WERI-Rb-1 (cell line): ENCODE data around the gene MAP1LC3B2.
"Not testable (repeated sequence)": the region's sequence is repeated elsewhere in the genome, so short reads cannot be mapped to it uniquely, and the experiment has no call there.

Experiments used
- DNase-seq: peaks from one replicate; pipeline ENCODE4 v3.0.0-alpha.2; 2020
- H3K27ac ChIP-seq: fragments of 250-450 bp; sonication (Bioruptor Pico); 2 replicates; pipeline ENCODE4 v1.5.1; 2020; ENCODE audit warnings: mild to moderate bottlenecking, moderate library complexity
- H3K27me3 ChIP-seq: fragments of 250-450 bp; sonication (Bioruptor Pico); 2 replicates; pipeline ENCODE4 v1.5.1; 2021; ENCODE audit warnings: mild to moderate bottlenecking, low read depth, moderate library complexity; ENCODE audit not compliant: insufficient read depth, severe bottlenecking
- H3K36me3 ChIP-seq: fragments of 250-450 bp; sonication (Bioruptor Pico); 2 replicates; pipeline ENCODE4 v1.5.1; 2020; ENCODE audit warnings: mild to moderate bottlenecking, moderate library complexity
- H3K4me3 ChIP-seq: 2 replicates; pipeline ENCODE4 v1.5.1; 2011; ENCODE audit warnings: low read depth, mild to moderate bottlenecking, control low read depth, low read length
- H3K9me3 ChIP-seq: fragments of 250-450 bp; sonication (Bioruptor Pico); 2 replicates; pipeline ENCODE4 v1.5.1; 2021; ENCODE audit warnings: mild to moderate bottlenecking, moderate library complexity; ENCODE audit not compliant: severe bottlenecking
- TF ChIP-seq, protein P1 (sequence below): IDR thresholded peaks from 2 replicates; pipeline ENCODE4 v1.5.1; 2011; ENCODE audit warnings: low read depth, mild to moderate bottlenecking, control low read depth, inconsistent platforms, low read length

Gene MAP1LC3B2

DNA sequence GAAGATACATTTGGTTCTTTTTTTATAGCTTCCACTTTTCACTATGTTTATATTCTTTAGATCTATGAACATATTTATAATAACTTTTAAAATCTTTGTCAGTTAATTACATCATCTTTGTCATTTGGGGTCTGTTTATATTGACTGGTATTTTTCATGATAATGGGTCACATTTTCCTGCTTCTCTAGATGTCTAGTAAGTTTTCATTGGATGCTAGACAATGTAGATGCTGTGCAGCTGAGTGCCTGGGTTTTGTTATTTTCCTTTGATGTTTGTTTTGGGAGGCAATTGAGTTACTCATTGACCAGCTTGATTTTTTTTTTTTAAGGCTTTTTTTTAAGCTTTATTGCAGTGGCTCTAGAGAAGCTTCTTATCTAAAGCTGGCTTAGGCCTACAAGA lies 4.9 kb downstream of the MAP1LC3B2 start:
- TF ChIP-seq, protein P1, sequence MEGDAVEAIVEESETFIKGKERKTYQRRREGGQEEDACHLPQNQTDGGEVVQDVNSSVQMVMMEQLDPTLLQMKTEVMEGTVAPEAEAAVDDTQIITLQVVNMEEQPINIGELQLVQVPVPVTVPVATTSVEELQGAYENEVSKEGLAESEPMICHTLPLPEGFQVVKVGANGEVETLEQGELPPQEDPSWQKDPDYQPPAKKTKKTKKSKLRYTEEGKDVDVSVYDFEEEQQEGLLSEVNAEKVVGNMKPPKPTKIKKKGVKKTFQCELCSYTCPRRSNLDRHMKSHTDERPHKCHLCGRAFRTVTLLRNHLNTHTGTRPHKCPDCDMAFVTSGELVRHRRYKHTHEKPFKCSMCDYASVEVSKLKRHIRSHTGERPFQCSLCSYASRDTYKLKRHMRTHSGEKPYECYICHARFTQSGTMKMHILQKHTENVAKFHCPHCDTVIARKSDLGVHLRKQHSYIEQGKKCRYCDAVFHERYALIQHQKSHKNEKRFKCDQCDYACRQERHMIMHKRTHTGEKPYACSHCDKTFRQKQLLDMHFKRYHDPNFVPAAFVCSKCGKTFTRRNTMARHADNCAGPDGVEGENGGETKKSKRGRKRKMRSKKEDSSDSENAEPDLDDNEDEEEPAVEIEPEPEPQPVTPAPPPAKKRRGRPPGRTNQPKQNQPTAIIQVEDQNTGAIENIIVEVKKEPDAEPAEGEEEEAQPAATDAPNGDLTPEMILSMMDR, result no peak
- Histone ChIP-seq H3K36me3 (no peaks in the 10 kb centered on the region), H3K27me3 (no peaks in the 10 kb centered on the region), H3K9me3 (peaks cover 9% of the 10 kb centered on the region), H3K27ac (no peak overlapping the region), H3K4me3 (no peak overlapping the region)
- DNase-seq, result no peak

DNA sequence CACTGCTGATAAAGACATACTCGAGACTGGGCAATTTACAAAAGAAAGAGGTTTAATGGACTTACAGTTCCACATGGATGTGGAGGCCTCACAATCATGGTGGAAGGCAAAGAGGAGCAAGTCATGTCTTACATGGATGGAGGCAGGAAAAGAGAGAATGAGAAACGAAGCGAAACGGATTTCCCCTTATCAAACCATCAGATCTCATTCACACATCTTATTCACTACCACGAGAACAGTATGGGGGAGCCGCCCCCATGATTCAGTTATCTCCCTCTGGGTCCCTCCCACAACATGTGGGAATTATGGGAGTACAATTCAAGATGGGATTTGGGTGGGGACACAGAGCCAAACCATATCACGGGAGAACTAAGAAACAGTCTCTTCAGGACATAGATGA lies 6.0 kb downstream of the MAP1LC3B2 start:
- H3K27me3 ChIP-seq, H3K36me3 ChIP-seq, H3K27ac ChIP-seq, H3K9me3 ChIP-seq, DNase-seq, H3K4me3 ChIP-seq: not testable (repeated sequence)

DNA sequence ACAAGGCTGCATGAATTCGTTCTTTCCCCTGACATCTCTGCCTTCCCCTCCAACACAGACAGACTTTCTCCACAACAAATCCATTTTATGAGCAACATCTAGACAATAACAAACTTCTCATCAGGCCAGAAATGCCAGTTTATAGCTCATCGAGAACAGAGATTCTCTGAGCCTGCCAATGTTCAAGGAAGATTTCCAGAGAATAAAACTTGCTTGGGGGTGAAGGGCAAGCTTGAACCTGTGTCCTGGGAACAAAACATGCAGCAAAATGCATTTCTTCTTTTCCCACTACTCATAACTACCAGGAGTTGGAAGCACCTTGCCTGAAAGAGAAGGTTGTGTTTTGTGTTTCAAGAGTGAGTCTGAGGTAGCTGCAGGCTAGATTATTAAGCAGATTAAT lies 6.8 kb downstream of the MAP1LC3B2 start:
- Histone ChIP-seq H3K27ac (no peak overlapping the region), H3K27me3 (no peaks in the 10 kb centered on the region), H3K4me3 (no peak overlapping the region), H3K36me3 (no peaks in the 10 kb centered on the region), H3K9me3 (peaks cover 9% of the 10 kb centered on the region)
- TF ChIP-seq, protein P1, result no peak
- no peak for DNase-seq

DNA sequence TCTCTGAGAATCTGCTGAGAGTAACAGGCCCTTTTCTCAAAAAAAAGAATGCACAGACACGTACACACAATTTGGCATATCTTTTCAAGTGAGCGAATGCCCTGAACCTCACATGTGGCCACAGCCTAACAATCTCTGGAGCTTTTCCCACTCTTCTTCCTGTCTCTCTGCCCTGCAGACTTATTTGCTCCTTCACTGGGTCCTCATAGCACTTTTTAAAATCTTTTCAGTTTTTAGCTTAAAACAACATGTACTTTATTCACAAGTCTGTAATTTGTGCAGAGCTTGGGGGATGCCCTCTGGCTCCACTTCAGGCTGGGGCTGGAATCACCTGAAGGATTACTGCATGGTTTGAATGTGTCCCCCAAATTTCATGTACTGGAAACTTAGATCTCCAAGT lies 9.0 kb downstream of the MAP1LC3B2 start:
- peaks cover 8% of the 10 kb centered on the region for H3K9me3 ChIP-seq
- no peak overlapping the region for H3K27ac ChIP-seq

DNA sequence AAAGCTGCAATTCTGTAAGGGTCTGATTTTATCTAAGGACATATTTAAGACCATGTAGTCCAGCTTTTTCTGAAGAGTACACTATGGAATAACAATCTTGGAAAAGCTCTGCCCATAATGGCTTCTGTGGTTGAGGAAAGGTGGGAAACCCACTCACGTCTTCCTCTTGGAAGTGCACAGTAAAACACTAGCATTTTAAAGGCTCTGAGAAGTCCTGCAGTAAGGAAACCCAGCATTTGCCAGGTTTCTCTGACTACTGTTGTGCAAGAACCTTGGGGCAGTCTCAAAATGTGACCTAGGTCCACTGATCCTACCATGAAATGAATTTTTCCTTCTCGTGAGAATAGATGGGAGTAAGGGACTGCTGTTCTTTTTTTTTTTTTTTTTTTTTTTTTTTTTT lies 11.9 kb downstream of the MAP1LC3B2 start:
- no peaks in the 10 kb centered on the region for H3K27me3 ChIP-seq
- no peak for DNase-seq
- H3K36me3 ChIP-seq, result no peaks in the 10 kb centered on the region
- no peak overlapping the region for H3K4me3 ChIP-seq
- H3K9me3 ChIP-seq, result no peaks in the 10 kb centered on the region
- no peak overlapping the region for H3K27ac ChIP-seq
- TF ChIP-seq, protein P1, result no peak

More for the DNA sequence above, 9.0 kb downstream of the MAP1LC3B2 start:
- H3K27me3 ChIP-seq, result no peaks in the 10 kb centered on the region
- no peak overlapping the region for H3K4me3 ChIP-seq
- no peak for DNase-seq
- no peaks in the 10 kb centered on the region for H3K36me3 ChIP-seq
- TF ChIP-seq, protein P1, result no peak

DNA sequence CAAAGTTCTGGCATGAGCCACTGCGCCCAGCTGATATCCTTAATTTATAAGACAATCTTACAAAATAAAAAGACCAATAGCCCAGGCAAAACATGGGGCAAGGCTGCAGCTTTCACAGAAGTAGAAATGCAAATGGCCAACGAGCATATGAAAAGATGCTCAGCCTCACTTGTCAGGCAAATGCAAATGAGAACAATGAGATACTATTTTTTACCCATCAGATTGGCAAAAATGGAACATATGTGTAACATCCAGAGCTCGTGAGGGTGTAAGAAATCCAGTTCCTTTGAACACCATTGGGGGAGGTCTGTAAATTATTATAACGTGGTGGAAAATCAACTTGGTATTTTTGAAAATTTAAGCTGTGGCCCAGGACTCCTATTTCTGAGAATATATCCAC lies 14.6 kb downstream of the MAP1LC3B2 start:
- Histone ChIP-seq H3K4me3 (no peak overlapping the region), H3K27me3 (no peaks in the 10 kb centered on the region), H3K9me3 (no peaks in the 10 kb centered on the region), H3K27ac (no peak overlapping the region), H3K36me3 (no peaks in the 10 kb centered on the region)
- DNase-seq, result no peak
- TF ChIP-seq, protein P1, result no peak

DNA sequence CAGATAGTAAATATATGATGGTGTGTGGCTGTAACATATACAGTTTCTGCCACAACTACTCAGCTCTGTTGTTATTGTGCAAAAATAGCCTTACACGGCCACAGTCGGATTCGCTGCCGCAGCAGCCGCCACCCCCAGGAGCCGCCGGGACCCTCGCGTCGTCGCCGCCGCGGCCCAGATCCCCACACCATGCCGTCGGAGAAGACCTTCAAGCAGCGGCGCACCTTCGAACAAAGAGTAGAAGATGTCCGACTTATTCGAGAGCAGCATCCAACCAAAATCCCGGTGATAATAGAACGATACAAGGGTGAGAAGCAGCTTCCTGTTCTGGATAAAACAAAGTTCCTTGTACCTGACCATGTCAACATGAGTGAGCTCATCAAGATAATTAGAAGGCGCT lies 16.6 kb downstream of the MAP1LC3B2 start:
- not testable (repeated sequence) for H3K27me3 ChIP-seq, DNase-seq, H3K27ac ChIP-seq, H3K36me3 ChIP-seq, H3K9me3 ChIP-seq, H3K4me3 ChIP-seq
